GM18507 (cell line): ENCODE results near the gene SHC1.
"Not testable (repeated sequence)": the region's sequence is repeated elsewhere in the genome, so short reads cannot be mapped to it uniquely, and the experiment has no call there.

Source experiments
- DNase-seq: peaks from one replicate; pipeline ENCODE4 v3.0.0; 2011; ENCODE audit warnings: low read depth; ENCODE audit not compliant: insufficient read length; ENCODE audit errors: extremely low spot score
- FAIRE-seq: peaks from 2 replicates; lab custom pipeline; 2011; peaks lifted over from hg19 to GRCh38; lab: Jason Lieb, UNC

Gene SHC1

GRCh38 chr1:154978360-154978759 is 7.8 kb upstream of the SHC1 start:
- DNase-seq (no peak), FAIRE-seq (no peak)

GRCh38 chr1:154977762-154978161 is 7.2 kb upstream of the SHC1 start:
- not testable (repeated sequence) for DNase-seq, FAIRE-seq

GRCh38 chr1:154975409-154976059 is 5.0 kb upstream of the SHC1 start:
- FAIRE-seq (peak; percentile 76), DNase-seq (no peak)

GRCh38 chr1:154974808-154975408 is 4.4 kb upstream of the SHC1 start:
- FAIRE-seq (no peak), DNase-seq (peak; percentile 79)

- FAIRE-seq = peak; percentile 98
Observed at GRCh38 chr1:154974102-154974807, 3.7 kb upstream of the SHC1 start, which contains the start of gene CKS1B. Gene CKS1B, plus strand, starts transcription at chr1:154974681. Its CDS starts 65 bp downstream, at chr1:154974746.

GRCh38 chr1:154973344-154974101 is 3.0 kb upstream of the SHC1 start:
- DNase-seq = peak; percentile 71
- FAIRE-seq = no peak

More at GRCh38 chr1:154974102-154974807, 3.7 kb upstream of the SHC1 start, which contains the start of gene CKS1B:
- peak; percentile 88 for DNase-seq

GRCh38 chr1:154972517-154973343 is 2.2 kb upstream of the SHC1 start:
- no peak for FAIRE-seq
- no peak for DNase-seq

- FAIRE-seq (no peak), DNase-seq (no peak)
Observed at GRCh38 chr1:154972213-154972516, 1.6 kb upstream of the SHC1 start.

GRCh38 chr1:154971341-154971998 is 923 bp upstream of the SHC1 start:
- FAIRE-seq (no peak), DNase-seq (no peak)

GRCh38 chr1:154969860-154970452 is 591 bp downstream of the SHC1 start:
- FAIRE-seq (no peak), DNase-seq (no peak)

GRCh38 chr1:154969246-154969645 is 1.3 kb downstream of the SHC1 start:
- FAIRE-seq (no peak), DNase-seq (no peak)

- FAIRE-seq = no peak
- no peak for DNase-seq
Observed at GRCh38 chr1:154968731-154969130, 1.8 kb downstream of the SHC1 start.

- FAIRE-seq (no peak), DNase-seq (no peak)
Observed at GRCh38 chr1:154967331-154967950, 3.1 kb downstream of the SHC1 start.

GRCh38 chr1:154966111-154966510 is 4.4 kb downstream of the SHC1 start:
- FAIRE-seq = no peak
- no peak for DNase-seq

- no peak for FAIRE-seq
- no peak for DNase-seq
Observed at GRCh38 chr1:154964359-154964758, 6.2 kb downstream of the SHC1 start.

GRCh38 chr1:154963643-154964042 is 6.9 kb downstream of the SHC1 start:
- DNase-seq = no peak
- no peak for FAIRE-seq

GRCh38 chr1:154962795-154963330 is 7.7 kb downstream of the SHC1 start:
- FAIRE-seq (no peak), DNase-seq (no peak)
